Fibroblast of lung (primary cell): Measurements from ENCODE around the gene FBXO4. TPM values are rescaled to one million over a fixed set of nuclear protein-coding genes. Genes with fewer than 3 reads are reported as not detected.

ENCODE experiments used
- DNase-seq, 2 donors: peaks; one replicate each; pipeline versions ENCODE4 v3.0.0 to v3.0.0-alpha.2; 2010; ENCODE audit warnings: low read depth in 2 of 2
- H2AFZ ChIP-seq: 2 replicates; pipeline ENCODE4 v1.5.1; 2012; ENCODE audit warnings: low read length, control low read depth, inconsistent platforms
- H3K27ac ChIP-seq: 2 replicates; pipeline ENCODE4 v1.5.1; 2011; ENCODE audit warnings: low read length, control low read depth; ENCODE audit not compliant: insufficient read depth
- H3K27me3 ChIP-seq: 2 replicates; pipeline ENCODE4 v1.5.1; 2011; ENCODE audit warnings: mild to moderate bottlenecking, low read length; ENCODE audit not compliant: control insufficient read depth, insufficient read depth
- H3K36me3 ChIP-seq: 2 replicates; pipeline ENCODE4 v1.5.1; 2011; ENCODE audit warnings: low read length; ENCODE audit not compliant: control insufficient read depth, insufficient read depth
- H3K4me1 ChIP-seq: 2 replicates; pipeline ENCODE4 v1.5.1; 2011; ENCODE audit warnings: low read length; ENCODE audit not compliant: control insufficient read depth, insufficient read depth; ENCODE audit errors: extremely low read depth
- H3K4me2 ChIP-seq: 2 replicates; pipeline ENCODE4 v1.5.1; 2011; ENCODE audit warnings: low read length, control low read depth; ENCODE audit not compliant: insufficient read depth; ENCODE audit errors: extremely low read depth
- H3K4me3 ChIP-seq, 4 experiments: fragments of 200-600 bp in 1 of 4; sonication (generic) in 1 of 4; replicated peaks in 1 of 4; 2 replicates each; pipeline ENCODE4 v1.5.1; 2011 to 2016; ENCODE audit warnings: low read length in 4 of 4, low read depth in 3 of 4, mild to moderate bottlenecking in 3 of 4, control low read depth in 2 of 4, inconsistent platforms in 1 of 4, mixed read lengths in 1 of 4; ENCODE audit not compliant: insufficient read depth in 1 of 4; ENCODE audit errors: control extremely low read depth in 1 of 4
- H3K79me2 ChIP-seq: 2 replicates; pipeline ENCODE4 v1.5.1; 2012; ENCODE audit warnings: mild to moderate bottlenecking, low read length, inconsistent platforms; ENCODE audit not compliant: control insufficient read depth, insufficient read depth
- H3K9ac ChIP-seq: 2 replicates; pipeline ENCODE4 v1.5.1; 2011; ENCODE audit warnings: mild to moderate bottlenecking, low read length, control low read depth; ENCODE audit not compliant: insufficient read depth
- H3K9me3 ChIP-seq: 2 replicates; pipeline ENCODE4 v1.5.1; 2012; ENCODE audit warnings: low read depth, low read length; ENCODE audit not compliant: control insufficient read depth, insufficient read depth
- H4K20me1 ChIP-seq: 2 replicates; pipeline ENCODE4 v1.5.1; 2011; ENCODE audit warnings: low read length; ENCODE audit not compliant: control insufficient read depth, insufficient read depth; ENCODE audit errors: extremely low read depth
- EZH2 ChIP-seq: IDR thresholded peaks from 2 replicates; pipeline ENCODE4 v1.5.1; 2012; ENCODE audit warnings: low read length, control low read depth, mild to moderate bottlenecking; ENCODE audit errors: missing control alignments
- polyA plus RNA-seq, 2 donors: library from polyadenylated mRNA; depleted of rRNA in 1 of 2; stranded (reverse) in 1 of 2; unstranded in 1 of 2; fragments of >200 nt; gene quantifications; 2 replicates each; pipeline ENCODE4 v1.2.1, GENCODE V29; 2011 to 2012; ENCODE audit warnings: missing spikeins in 1 of 2
- total RNA-seq: library from RNA; depleted of rRNA; stranded (reverse); fragments of >200 nt; gene quantifications from 2 replicates; pipeline ENCODE4 v1.2.1, GENCODE V29; 2014
- TF ChIP-seq, protein P1 (sequence below), 2 donors: IDR thresholded peaks in 1 of 2; conservative IDR thresholded peaks in 1 of 2; 1 replicate in 1 of 2; 2 replicates in 1 of 2; pipeline ENCODE4 v1.5.1; 2011 to 2012; ENCODE audit warnings: low read length in 2 of 2, control low read depth in 1 of 2, inconsistent platforms in 1 of 2, low read depth in 1 of 2, mild to moderate bottlenecking in 1 of 2

Gene FBXO4
- total and polyA plus RNA-seq, 2 donors (not counting 1 experiment from before 2014, with no cell fraction given) = 13.4 to 14.9 TPM

DNA sequence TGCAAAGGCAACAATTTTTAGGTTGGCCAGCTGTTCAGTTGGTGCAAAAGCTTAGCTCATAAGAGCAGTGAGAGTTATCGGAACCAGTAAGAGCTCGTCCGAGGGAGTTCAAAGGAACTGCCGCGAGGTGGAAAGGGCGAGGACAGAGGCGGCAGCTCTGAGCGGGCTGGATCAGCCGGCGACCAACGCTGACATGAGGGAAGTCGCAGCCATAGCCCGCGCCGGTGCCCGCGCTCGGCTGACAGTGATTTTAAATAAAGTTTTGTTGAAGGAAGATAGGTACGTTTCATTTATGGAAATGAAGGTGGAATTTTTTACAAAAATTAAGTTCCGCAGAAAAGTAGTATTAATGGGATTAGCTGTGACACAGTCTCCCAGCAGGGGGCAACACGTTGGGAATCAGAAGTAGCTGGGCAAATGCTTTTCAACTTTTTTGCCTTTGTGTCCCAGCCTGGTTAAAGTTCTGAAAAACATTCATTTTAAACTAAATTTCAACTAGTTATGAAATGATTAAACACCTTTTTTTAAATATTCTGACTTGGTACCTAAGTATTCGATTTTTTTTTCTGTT, 43.2 kb downstream of the FBXO4 start:
- H4K20me1 ChIP-seq = no peaks in the 10 kb centered on the region
- H3K4me1 ChIP-seq = no peaks in the 10 kb centered on the region
- no peak overlapping the region for H2AFZ ChIP-seq
- no peak for TF ChIP-seq EZH2
- TF ChIP-seq, protein P1, sequence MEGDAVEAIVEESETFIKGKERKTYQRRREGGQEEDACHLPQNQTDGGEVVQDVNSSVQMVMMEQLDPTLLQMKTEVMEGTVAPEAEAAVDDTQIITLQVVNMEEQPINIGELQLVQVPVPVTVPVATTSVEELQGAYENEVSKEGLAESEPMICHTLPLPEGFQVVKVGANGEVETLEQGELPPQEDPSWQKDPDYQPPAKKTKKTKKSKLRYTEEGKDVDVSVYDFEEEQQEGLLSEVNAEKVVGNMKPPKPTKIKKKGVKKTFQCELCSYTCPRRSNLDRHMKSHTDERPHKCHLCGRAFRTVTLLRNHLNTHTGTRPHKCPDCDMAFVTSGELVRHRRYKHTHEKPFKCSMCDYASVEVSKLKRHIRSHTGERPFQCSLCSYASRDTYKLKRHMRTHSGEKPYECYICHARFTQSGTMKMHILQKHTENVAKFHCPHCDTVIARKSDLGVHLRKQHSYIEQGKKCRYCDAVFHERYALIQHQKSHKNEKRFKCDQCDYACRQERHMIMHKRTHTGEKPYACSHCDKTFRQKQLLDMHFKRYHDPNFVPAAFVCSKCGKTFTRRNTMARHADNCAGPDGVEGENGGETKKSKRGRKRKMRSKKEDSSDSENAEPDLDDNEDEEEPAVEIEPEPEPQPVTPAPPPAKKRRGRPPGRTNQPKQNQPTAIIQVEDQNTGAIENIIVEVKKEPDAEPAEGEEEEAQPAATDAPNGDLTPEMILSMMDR (conservative IDR thresholded peaks at IDR 0.05 in 1 of 2, IDR thresholded peaks at IDR 0.05 in 1 of 2; ENCODE audit: low read depth in 1 of 2, low read length in 2 of 2) = no peak
- no peak overlapping the region for H3K9ac ChIP-seq
- no peak overlapping the region for H3K27ac ChIP-seq
- H3K36me3 ChIP-seq = no peaks in the 10 kb centered on the region
- H3K4me3 ChIP-seq = no peak overlapping the region
- no peak for DNase-seq
- no peaks in the 10 kb centered on the region for H3K9me3 ChIP-seq
- H3K79me2 ChIP-seq = no peaks in the 10 kb centered on the region
- H3K4me2 ChIP-seq = no peak overlapping the region
- no peaks in the 10 kb centered on the region for H3K27me3 ChIP-seq

DNA sequence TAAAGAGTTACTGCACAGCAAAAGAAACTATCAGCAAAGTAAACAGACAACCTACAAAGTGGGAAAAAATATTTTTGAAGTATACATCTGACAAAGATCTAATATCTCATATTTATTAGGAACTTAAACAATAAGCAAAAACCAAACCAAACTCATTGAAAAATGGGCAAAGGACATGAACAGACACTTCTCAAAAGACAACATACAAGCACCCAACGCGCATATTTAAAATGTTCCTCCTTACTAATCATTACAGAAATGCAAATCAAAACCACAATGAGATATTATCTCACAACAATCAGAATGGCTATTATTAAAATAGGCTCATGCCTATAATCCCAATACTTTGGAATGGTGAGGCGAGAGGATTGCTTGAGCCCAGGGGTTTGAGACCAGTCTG, 48.0 kb downstream of the FBXO4 start:
- Histone ChIP-seq H3K36me3 (no peaks in the 10 kb centered on the region), H3K9me3 (no peaks in the 10 kb centered on the region), H3K9ac (no peak overlapping the region), H3K27ac (no peak overlapping the region), H2AFZ (no peak overlapping the region), H3K4me2 (no peak overlapping the region), H3K4me3 (no peak overlapping the region), H3K4me1 (no peaks in the 10 kb centered on the region), H3K27me3 (no peaks in the 10 kb centered on the region), H3K79me2 (no peaks in the 10 kb centered on the region), H4K20me1 (no peaks in the 10 kb centered on the region)
- no peak for DNase-seq
- TF ChIP-seq, protein P1 (conservative IDR thresholded peaks at IDR 0.05 in 1 of 2, IDR thresholded peaks at IDR 0.05 in 1 of 2; ENCODE audit: low read depth in 1 of 2, low read length in 2 of 2) = no peak
- TF ChIP-seq EZH2 = no peak

DNA sequence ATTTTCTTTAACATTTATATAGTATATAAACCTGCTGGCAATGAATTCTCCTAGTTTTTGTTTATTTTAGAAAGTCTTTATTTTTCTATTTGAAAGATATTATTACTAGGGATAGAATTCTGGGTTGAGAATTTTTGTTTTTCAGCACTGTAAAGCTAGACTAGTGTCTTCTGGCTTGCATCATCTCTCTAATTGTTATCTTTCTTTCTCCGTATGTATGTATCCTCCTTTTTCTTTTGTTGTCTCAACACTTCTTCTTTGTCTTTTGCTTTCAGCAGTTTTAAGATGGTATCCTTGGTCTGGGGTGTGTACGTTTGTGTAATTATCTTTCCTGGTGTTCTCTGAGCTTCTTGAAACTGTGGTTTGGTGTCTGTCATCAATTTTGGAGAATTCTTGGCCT, 48.8 kb downstream of the FBXO4 start:
- Histone ChIP-seq H3K36me3 (no peaks in the 10 kb centered on the region), H3K4me1 (no peaks in the 10 kb centered on the region), H3K4me2 (no peak overlapping the region), H4K20me1 (no peaks in the 10 kb centered on the region), H3K9ac (no peak overlapping the region), H3K79me2 (no peaks in the 10 kb centered on the region), H3K27ac (no peak overlapping the region), H3K4me3 (no peak overlapping the region), H3K27me3 (no peaks in the 10 kb centered on the region), H3K9me3 (no peaks in the 10 kb centered on the region), H2AFZ (no peak overlapping the region)
- no peak for TF ChIP-seq EZH2
- TF ChIP-seq, protein P1 (conservative IDR thresholded peaks at IDR 0.05 in 1 of 2, IDR thresholded peaks at IDR 0.05 in 1 of 2; ENCODE audit: low read depth in 1 of 2, low read length in 2 of 2) = no peak
- no peak for DNase-seq
